Retinal pigment epithelial cell (primary cell): ENCODE data around the gene RNF225.

Experiments
- DNase-seq: peaks from one replicate; pipeline ENCODE4 v3.0.0-alpha.2; 2010; ENCODE audit warnings: low read depth
- H3K4me3 ChIP-seq: 2 replicates; pipeline ENCODE4 v1.5.1; 2011; ENCODE audit warnings: mild to moderate bottlenecking, low read length, control low read depth, moderate library complexity
- CTCF ChIP-seq: conservative IDR thresholded peaks from 2 replicates; pipeline ENCODE4 v1.5.1; 2011; ENCODE audit warnings: low read depth, low read length, control low read depth, inconsistent platforms

RNF225 gene

DNA sequence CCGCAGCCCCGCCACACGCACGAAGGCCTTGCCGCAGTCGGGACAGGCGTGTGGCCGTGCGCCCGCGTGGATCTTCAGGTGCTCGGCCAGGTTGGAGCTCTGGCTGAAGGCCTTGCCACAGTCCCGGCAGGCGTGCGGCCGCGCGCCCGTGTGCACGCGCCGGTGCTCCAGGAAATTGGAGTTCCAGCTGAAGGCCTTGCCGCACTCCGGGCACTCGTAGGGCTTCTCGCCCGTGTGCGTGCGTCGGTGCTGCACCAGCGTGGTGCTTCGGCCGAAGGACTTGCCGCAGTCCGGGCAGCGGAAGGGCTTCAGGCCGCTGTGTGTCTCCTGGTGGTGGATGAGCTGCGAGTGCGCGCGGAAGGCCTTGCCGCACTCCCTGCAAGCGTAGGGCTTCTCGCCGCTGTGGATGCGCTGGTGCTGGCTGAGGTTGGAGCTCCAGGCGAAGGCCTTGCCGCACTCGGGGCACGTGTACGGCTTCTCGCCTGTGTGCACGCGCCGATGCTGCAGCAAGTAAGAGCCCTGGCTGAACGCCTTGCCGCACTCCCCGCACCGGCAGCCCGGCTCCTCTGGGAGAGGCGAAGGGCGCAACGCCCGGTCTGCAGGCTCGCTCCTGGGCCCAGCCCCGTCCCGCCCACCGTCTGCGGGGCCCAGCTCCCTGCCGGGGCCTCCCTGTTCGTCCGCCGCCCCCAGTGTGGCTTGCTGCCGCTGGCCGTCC, 38.5 kb upstream of the RNF225 start:
- H3K4me3 ChIP-seq = no peak overlapping the region
- no peak for DNase-seq
- no peak for TF ChIP-seq CTCF

DNA sequence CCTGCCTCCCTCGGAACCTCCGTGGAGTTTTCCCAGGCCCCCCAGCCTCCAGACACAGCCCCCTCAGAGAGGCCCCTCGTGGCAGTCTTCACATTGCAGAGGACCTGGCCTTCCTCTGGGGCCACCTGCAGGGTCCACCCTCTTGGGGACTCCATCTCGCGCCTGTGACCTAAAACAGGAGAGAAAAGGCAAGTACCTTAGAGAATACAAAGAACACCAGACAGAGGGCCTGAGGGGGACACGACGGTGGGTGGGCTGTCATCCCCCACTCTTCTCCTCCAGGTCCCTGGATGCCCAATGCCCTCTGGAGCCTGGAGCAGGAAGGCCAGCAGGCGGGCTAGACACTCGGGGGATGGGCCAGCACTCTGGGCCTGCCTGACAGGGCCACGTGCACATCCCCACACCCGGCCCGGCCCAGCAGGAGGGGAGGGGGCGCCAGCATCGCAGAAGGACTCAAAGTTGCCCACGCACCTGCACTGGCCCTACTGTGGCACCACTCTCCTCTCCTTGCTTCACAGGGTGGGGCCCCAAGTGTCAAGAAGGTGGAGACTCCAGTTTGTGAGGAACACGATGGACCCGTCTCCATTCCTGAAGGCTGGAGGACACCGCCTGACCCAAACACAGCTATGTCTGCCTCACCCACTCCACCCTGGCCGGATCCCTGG, 37.8 kb upstream of the RNF225 start:
- H3K4me3 ChIP-seq = no peak overlapping the region
- no peak for DNase-seq
- TF ChIP-seq CTCF = no peak

DNA sequence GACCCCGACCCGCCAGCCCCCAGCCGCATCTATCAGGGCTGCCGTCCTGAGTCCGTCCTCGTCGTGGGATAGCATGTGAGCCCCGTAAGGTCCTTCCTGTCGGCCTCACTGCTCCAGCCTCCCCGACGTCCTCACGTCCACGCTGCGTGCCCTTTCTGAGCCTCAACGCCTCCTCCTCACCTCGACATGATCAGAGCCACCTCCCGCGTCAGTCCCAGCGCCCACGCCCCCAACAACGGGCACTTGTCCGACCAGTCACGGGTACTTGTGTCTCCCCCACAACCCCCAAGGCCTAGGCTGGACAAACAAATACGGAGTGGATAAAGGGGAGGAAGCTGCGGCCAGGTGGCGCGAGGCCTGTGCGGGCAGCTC, 33.6 kb upstream of the RNF225 start:
- no peak for DNase-seq
- peak overlapping the region; percentile 76 for H3K4me3 ChIP-seq
- TF ChIP-seq CTCF = no peak

- peak; percentile 71 for DNase-seq
- no peak for TF ChIP-seq CTCF
- peak within 1 kb of the TSS; percentile 76 for H3K4me3 ChIP-seq
These were observed 33.0 kb upstream of the RNF225 start, which contains the start of gene ZNF497 for GRCh38 chr19:58362272-58362994. Gene ZNF497, minus strand, starts transcription at chr19:58362751. Its CDS starts 5,116 bp downstream, at chr19:58357635.

- TF ChIP-seq CTCF = no peak
- H3K4me3 ChIP-seq = no peak overlapping the region
- DNase-seq = no peak
These were observed 31.3 kb upstream of the RNF225 start for GRCh38 chr19:58364146-58364545.

DNA sequence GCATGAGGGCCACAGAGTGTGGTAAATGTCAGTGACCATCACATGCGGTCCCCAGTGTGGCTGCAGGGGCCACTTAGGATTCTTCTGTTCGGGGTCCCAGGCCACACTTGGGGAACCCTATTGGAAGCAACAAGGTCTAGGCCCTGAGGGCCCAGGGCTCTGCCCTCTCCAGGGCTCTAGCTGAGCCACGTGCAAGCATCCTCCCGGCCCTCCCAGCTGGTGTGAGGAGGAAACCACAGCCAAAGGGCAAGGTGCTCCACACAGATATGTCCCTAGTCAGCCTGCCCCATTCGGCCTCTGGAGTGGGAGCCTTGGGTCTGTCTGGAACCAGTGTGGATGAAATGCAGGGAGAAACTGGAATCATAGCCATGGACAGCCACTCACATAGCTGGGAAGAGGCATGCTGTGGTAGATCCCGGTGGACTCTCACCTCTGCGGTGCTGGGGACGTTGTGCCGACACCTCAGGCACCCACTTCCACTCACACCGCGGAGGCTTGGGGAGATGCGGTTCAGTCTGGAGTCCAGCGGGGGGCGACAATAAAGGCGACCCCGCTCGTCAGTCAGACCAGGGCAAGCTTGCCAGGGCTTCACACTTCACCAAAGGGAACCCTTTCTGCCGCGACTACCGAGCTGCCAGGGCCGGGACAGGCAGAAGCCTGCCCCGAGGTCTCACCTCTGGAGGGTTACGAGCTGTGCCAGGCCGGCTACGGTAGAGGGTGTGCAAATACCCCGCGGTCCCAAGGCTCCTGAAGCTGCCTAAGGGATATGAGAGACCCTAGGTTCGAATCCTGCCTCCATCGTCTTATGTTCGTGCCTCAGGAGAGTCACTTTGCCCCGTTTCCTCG, 28.6 kb upstream of the RNF225 start:
- H3K4me3 ChIP-seq = no peak overlapping the region
- DNase-seq = no peak
- peak; percentile 10 for TF ChIP-seq CTCF
